Measurements from ENCODE around the gene ZFP36L2. TPM values are rescaled to one million over a fixed set of nuclear protein-coding genes. Genes with fewer than 3 reads are reported as not detected.
A peak's percentile ranks its signal among the peaks of the same experiment; 100 is the strongest.

ZFP36L2 gene
- total and polyA plus RNA-seq, 7 experiments from 2014 or later: 231 to 747 (median 389) TPM

DNA sequence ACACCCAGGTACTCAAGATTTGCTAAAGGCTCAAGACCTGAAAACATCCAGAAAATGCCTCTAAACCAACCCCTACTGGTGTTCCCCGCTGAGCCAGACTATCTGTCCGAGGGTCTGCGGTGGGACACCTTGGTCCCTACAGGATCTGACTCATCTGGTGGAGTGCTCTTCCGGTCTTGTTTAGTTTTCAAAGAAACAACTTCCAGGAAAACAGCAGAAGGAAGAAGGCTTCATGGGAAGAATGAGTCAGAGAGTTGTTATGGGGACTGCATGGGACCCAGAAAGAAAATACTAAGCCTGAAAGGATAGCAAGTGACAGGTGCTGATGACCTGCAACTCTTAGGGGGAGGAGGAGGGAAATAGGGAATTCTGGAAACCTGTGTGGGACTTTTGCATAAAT, 41.3 kb downstream of the ZFP36L2 start:
- ChIA-PET POLR2A (interaction anchor here (0.9 to 19.7 kb wide), 7 partner anchors 7 to 54 kb away, joined by 3 to 543 read pairs (median 120); partner anchors contain the start of gene ZFP36L2), CTCF (no interaction called here)
- no peaks in the 10 kb centered on the region for H3K27me3 Mint-ChIP-seq
- H3K4me1 ChIP-seq (ENCODE audit: control insufficient read depth in 2 of 2, insufficient read depth in 2 of 2, low read length in 2 of 2): peaks cover 0 to 56% of the 10 kb centered on the region in 2 donors
- H3K4me3 ChIP-seq (ENCODE audit: low read length): no peak overlapping the region
- peaks cover 6 to 10% (median 8%) of the 10 kb centered on the region in 5 donors for H3K36me3 Mint-ChIP-seq
- H3K9me3 ChIP-seq (ENCODE audit: control insufficient read depth in 2 of 3, low read length in 3 of 3): no peaks in the 10 kb centered on the region
- DNase-seq: no peak
- intact Hi-C loops (cut with micrococcal nuclease): no loop called here
- H3K27ac Mint-ChIP-seq: peak overlapping the region in 7 of 9 donors; percentile 39 to 92 (median 81)
- H3K27me3 ChIP-seq (ENCODE audit: control insufficient read depth in 2 of 2, insufficient read depth in 2 of 2, low read length in 2 of 2): no peaks in the 10 kb centered on the region
- peaks cover 0 to 2% (median 0%) of the 10 kb centered on the region in 11 donors for H3K9me3 Mint-ChIP-seq
- H3K36me3 ChIP-seq (ENCODE audit: control insufficient read depth in 2 of 3, insufficient read depth in 3 of 3, low read length in 3 of 3): no peaks in the 10 kb centered on the region
- ATAC-seq: no peak
- no peak overlapping the region for H3K27ac ChIP-seq (ENCODE audit: low read depth, low read length)
- peaks cover 28 to 76% (median 63%) of the 10 kb centered on the region in 7 donors for H3K4me1 Mint-ChIP-seq
- peak overlapping the region in 3 of 10 donors; percentile 9 to 32 (median 23) for H3K4me3 Mint-ChIP-seq

DNA sequence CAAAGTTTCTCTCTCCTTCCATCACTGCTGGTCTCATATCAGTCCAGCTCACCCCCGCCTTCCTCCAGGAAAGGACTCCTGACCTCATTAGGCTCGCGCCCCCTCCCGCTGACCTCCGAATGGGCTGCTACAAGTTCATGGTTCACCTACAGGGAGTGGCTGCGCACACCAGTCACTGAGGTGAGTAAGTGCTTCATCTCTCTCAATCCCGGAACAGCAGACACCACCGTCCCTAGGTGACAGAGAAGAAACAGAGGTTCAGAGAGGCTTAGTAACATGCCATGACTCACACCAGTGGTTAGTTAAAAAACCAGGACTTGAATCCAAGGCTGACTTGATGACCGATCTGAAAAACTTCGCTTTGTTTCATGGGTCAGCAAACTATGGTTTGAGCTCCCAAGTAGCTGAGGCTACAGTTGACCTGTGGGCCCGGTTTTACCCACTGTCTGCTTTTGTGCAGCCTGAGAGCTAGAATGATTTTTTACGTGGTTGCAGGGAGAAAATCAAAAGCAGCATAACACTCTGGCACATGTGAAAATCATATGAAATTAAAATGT, 42.0 kb downstream of the ZFP36L2 start:
- intact Hi-C loops (cut with micrococcal nuclease): loop anchor here (1.0 kb wide), 2 partner anchors 10 kb away; no protein-coding TSS in a partner anchor
- Histone ChIP-seq H3K27ac (ENCODE audit: low read depth, low read length) (no peak overlapping the region), H3K4me3 (ENCODE audit: low read length) (no peak overlapping the region), H3K36me3 (ENCODE audit: control insufficient read depth in 2 of 3, insufficient read depth in 3 of 3, low read length in 3 of 3) (no peaks in the 10 kb centered on the region), H3K27me3 (ENCODE audit: control insufficient read depth in 2 of 2, insufficient read depth in 2 of 2, low read length in 2 of 2) (no peaks in the 10 kb centered on the region), H3K4me1 (ENCODE audit: control insufficient read depth in 2 of 2, insufficient read depth in 2 of 2, low read length in 2 of 2) (peaks cover 0 to 57% of the 10 kb centered on the region in 2 donors), H3K9me3 (ENCODE audit: control insufficient read depth in 2 of 3, low read length in 3 of 3) (no peaks in the 10 kb centered on the region)
- CTCF ChIA-PET: interaction anchor here (0.6 kb wide), 1 partner anchor 45 kb away, joined by 3 read pairs; no protein-coding TSS in a partner anchor
- Mint-ChIP-seq H3K9me3 (peaks cover 0 to 2% (median 0%) of the 10 kb centered on the region in 11 donors), H3K36me3 (peaks cover 6 to 10% (median 8%) of the 10 kb centered on the region in 5 donors), H3K27ac (peak overlapping the region; percentile 39 to 92 (median 87)), H3K4me1 (peaks cover 29 to 74% (median 65%) of the 10 kb centered on the region in 7 donors), H3K4me3 (peak overlapping the region in 7 of 10 donors; percentile 4 to 62 (median 30)), H3K27me3 (no peaks in the 10 kb centered on the region)
- POLR2A ChIA-PET: interaction anchor here (0.9 to 19.7 kb wide), 3 partner anchors 7 to 20 kb away, joined by 3 to 531 read pairs (median 14); no protein-coding TSS in a partner anchor
- ATAC-seq (peak; percentile 65), DNase-seq (peak in 2 of 9 donors; percentile 36 to 54)

DNA sequence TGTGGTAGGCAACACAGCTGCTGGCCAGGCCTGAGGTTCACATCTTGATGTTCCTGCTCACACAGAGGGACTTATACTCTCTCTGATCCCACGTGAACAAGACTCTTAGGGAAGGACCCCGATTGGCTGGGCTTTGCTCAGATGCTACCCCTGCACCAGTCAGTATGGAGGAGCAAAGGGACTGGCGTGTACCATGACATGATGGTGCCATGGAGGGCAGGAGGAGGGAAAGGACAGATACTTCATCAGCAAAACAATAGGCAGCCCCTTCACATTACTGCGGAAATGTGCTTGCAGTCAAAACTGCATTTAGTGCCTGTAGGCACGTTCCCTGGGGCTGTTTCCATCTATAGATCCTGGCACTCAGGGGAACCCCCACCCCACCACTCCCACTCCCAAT, 42.7 kb downstream of the ZFP36L2 start:
- Histone ChIP-seq H3K36me3 (ENCODE audit: control insufficient read depth in 2 of 3, insufficient read depth in 3 of 3, low read length in 3 of 3) (no peaks in the 10 kb centered on the region), H3K27ac (ENCODE audit: low read depth, low read length) (no peak overlapping the region), H3K4me3 (ENCODE audit: low read length) (no peak overlapping the region), H3K9me3 (ENCODE audit: control insufficient read depth in 2 of 3, low read length in 3 of 3) (no peaks in the 10 kb centered on the region), H3K4me1 (ENCODE audit: control insufficient read depth in 2 of 2, insufficient read depth in 2 of 2, low read length in 2 of 2) (peaks cover 6 to 64% of the 10 kb centered on the region in 2 donors), H3K27me3 (ENCODE audit: control insufficient read depth in 2 of 2, insufficient read depth in 2 of 2, low read length in 2 of 2) (no peaks in the 10 kb centered on the region)
- intact Hi-C loops (cut with micrococcal nuclease): loop anchor here (1.0 kb wide), 2 partner anchors 9 to 11 kb away; no protein-coding TSS in a partner anchor
- H3K9me3 Mint-ChIP-seq: peaks cover 0 to 2% (median 0%) of the 10 kb centered on the region in 11 donors
- H3K4me3 Mint-ChIP-seq: no peak overlapping the region
- H3K36me3 Mint-ChIP-seq: peaks cover 6 to 10% (median 8%) of the 10 kb centered on the region in 5 donors
- peaks cover 30 to 75% (median 66%) of the 10 kb centered on the region in 7 donors for H3K4me1 Mint-ChIP-seq
- POLR2A ChIA-PET: interaction anchor here (2.1 to 39.5 kb wide), 4 partner anchors 8 to 34 kb away, joined by 6 to 1899 read pairs (median 272); partner anchors contain the start of gene ZFP36L2
- no peaks in the 10 kb centered on the region for H3K27me3 Mint-ChIP-seq
- DNase-seq: no peak
- CTCF ChIA-PET: no interaction called here
- peak overlapping the region in 6 of 9 donors; percentile 9 to 89 (median 84) for H3K27ac Mint-ChIP-seq
- no peak for ATAC-seq

DNA sequence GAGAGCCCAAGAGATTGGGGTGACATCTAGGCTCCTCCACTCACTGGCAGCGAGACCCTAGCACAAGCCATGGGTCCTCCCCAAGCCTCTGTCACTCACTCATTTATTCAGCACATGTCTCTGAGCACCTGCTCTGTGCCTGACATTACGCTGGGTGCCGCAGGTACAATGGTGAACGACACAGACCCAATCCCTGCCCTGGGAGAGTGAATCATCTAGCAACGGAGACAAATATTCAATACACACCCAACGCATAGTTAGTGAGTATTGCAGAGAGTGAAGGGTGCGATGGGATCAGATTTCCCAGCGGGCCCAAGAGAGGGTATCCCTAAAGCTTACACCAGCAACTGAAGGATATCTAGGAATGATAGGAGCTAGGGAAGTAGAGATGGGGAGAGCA, 45.5 kb downstream of the ZFP36L2 start:
- H3K4me3 Mint-ChIP-seq: peak overlapping the region in 2 of 10 donors; percentile 10 to 28
- peaks cover 31 to 68% of the 10 kb centered on the region in 2 donors for H3K4me1 ChIP-seq (ENCODE audit: control insufficient read depth in 2 of 2, insufficient read depth in 2 of 2, low read length in 2 of 2)

DNA sequence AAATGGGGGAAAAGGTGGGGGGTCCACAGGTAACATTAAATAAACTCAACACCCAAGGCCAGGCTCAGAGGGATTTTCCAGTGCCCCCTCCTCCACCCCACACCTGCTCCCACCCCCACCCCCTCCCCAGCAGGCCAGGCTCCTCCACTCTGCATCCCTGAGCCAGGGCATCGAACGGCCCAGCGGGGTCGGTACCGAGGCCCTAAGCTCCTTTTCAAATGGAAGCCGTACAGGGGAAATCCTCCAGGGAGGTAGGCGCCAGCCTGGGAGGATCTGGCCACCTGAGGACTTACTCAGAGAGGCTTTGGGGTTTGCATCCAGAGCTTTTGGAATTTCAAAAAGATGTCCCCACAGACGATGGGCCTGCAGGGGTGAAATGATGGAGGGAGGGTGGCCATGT, 46.5 kb downstream of the ZFP36L2 start:
- Histone ChIP-seq H3K36me3 (ENCODE audit: control insufficient read depth in 2 of 3, insufficient read depth in 3 of 3, low read length in 3 of 3) (no peaks in the 10 kb centered on the region), H3K27ac (ENCODE audit: low read depth, low read length) (no peak overlapping the region), H3K4me3 (ENCODE audit: low read length) (no peak overlapping the region), H3K4me1 (ENCODE audit: control insufficient read depth in 2 of 2, insufficient read depth in 2 of 2, low read length in 2 of 2) (peaks cover 40 to 70% of the 10 kb centered on the region in 2 donors), H3K27me3 (ENCODE audit: control insufficient read depth in 2 of 2, insufficient read depth in 2 of 2, low read length in 2 of 2) (no peaks in the 10 kb centered on the region), H3K9me3 (ENCODE audit: control insufficient read depth in 2 of 3, low read length in 3 of 3) (peaks cover 0 to 5% (median 0%) of the 10 kb centered on the region in 3 experiments)
- DNase-seq (no peak), ATAC-seq (no peak)
- ChIA-PET POLR2A (interaction anchor here (1.0 to 43.2 kb wide), 5 partner anchors 10 to 40 kb away, joined by 3 to 1899 read pairs (median 531); partner anchors contain the start of gene ZFP36L2), CTCF (interaction anchor here (0.6 to 2.0 kb wide), 5 partner anchors 10 to 338 kb away, joined by 3 to 8 read pairs (median 7); no protein-coding TSS in a partner anchor)
- no peaks in the 10 kb centered on the region for H3K27me3 Mint-ChIP-seq
- intact Hi-C loops (cut with micrococcal nuclease): loop anchor here in 1 of 2 donors (1.0 kb wide), 1 partner anchor 14 kb away; no protein-coding TSS in a partner anchor
- peaks cover 46 to 76% (median 75%) of the 10 kb centered on the region in 7 donors for H3K4me1 Mint-ChIP-seq
- H3K9me3 Mint-ChIP-seq: peaks cover 0 to 8% (median 0%) of the 10 kb centered on the region in 11 donors
- peak overlapping the region in 8 of 9 donors; percentile 14 to 99 (median 93) for H3K27ac Mint-ChIP-seq
- no peak overlapping the region for H3K4me3 Mint-ChIP-seq
- H3K36me3 Mint-ChIP-seq: peaks cover 6 to 11% (median 7%) of the 10 kb centered on the region in 5 donors

More for the DNA sequence above, 45.5 kb downstream of the ZFP36L2 start:
- intact Hi-C loops (cut with micrococcal nuclease): no loop called here
- Mint-ChIP-seq H3K27ac (peak overlapping the region; percentile 12 to 89 (median 75)), H3K36me3 (peaks cover 6 to 11% (median 10%) of the 10 kb centered on the region in 5 donors), H3K9me3 (peaks cover 0 to 2% (median 0%) of the 10 kb centered on the region in 11 donors), H3K4me1 (peaks cover 44 to 75% (median 73%) of the 10 kb centered on the region in 7 donors), H3K27me3 (no peaks in the 10 kb centered on the region)
- Histone ChIP-seq H3K4me3 (ENCODE audit: low read length) (no peak overlapping the region), H3K9me3 (ENCODE audit: control insufficient read depth in 2 of 3, low read length in 3 of 3) (no peaks in the 10 kb centered on the region), H3K36me3 (ENCODE audit: control insufficient read depth in 2 of 3, insufficient read depth in 3 of 3, low read length in 3 of 3) (no peaks in the 10 kb centered on the region), H3K27ac (ENCODE audit: low read depth, low read length) (no peak overlapping the region), H3K27me3 (ENCODE audit: control insufficient read depth in 2 of 2, insufficient read depth in 2 of 2, low read length in 2 of 2) (no peaks in the 10 kb centered on the region)
- ATAC-seq: no peak
- DNase-seq: no peak
- ChIA-PET CTCF (interaction anchor here (0.7 to 2.0 kb wide), 4 partner anchors 10 to 48 kb away, joined by 3 to 8 read pairs (median 5); no protein-coding TSS in a partner anchor), POLR2A (interaction anchor here (1.0 to 43.2 kb wide), 6 partner anchors 10 to 41 kb away, joined by 3 to 1899 read pairs (median 284); partner anchors contain the start of gene ZFP36L2)
